HG03457 (cell line): Measurements from ENCODE around the gene DNAH1.
A peak's percentile ranks its signal among the peaks of the same experiment; 100 is the strongest.

ENCODE experiments used
- ATAC-seq: cut with Tn5 transposase; IDR thresholded peaks from one replicate; pipeline ENCODE4 v1.9.1; 2021; ENCODE audit warnings: moderate number of reproducible peaks; ENCODE audit not compliant: unreplicated experiment

Gene DNAH1

DNA sequence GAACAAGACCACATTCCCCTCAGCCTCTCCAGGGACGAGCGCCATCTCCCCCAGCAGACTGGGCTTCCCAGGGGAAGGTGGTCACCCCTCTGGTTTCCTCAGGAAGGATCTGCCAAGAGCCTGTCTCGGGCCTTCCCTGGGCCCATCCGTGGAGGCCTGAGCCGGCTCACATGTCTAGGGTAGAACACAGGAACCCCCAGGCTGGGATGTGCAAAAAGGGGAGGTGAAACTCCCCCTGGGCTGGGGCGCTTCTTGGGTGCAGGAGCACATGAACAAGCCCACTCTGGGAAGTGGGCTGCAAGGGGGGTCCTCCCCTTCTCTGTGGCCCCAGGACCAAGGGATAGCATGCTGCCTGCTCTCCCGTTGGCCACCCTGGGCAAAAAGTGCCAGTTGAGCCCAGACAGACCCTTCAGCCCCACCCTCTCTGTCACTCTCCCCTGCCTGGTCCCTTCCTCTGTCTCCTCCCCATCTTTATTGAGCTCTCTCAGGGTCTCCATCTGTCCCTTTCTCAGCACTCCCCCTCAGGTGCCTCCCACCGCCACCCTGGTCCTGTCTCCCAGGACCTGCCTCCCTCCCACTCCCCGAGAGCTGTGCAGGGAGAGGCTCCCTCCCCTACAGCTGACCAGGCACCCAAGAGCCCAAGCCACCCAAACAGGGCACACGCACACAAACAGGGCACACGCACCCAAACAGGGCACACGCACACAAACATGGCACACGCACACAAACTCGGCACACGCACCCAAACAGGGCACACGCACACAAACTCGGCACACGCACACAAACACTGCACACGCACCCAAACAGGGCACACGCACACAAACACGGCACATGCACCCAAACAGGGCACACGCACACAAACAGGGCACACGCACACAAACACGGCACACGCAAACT, 127.9 kb downstream of the DNAH1 start:
- no peak for ATAC-seq

DNA sequence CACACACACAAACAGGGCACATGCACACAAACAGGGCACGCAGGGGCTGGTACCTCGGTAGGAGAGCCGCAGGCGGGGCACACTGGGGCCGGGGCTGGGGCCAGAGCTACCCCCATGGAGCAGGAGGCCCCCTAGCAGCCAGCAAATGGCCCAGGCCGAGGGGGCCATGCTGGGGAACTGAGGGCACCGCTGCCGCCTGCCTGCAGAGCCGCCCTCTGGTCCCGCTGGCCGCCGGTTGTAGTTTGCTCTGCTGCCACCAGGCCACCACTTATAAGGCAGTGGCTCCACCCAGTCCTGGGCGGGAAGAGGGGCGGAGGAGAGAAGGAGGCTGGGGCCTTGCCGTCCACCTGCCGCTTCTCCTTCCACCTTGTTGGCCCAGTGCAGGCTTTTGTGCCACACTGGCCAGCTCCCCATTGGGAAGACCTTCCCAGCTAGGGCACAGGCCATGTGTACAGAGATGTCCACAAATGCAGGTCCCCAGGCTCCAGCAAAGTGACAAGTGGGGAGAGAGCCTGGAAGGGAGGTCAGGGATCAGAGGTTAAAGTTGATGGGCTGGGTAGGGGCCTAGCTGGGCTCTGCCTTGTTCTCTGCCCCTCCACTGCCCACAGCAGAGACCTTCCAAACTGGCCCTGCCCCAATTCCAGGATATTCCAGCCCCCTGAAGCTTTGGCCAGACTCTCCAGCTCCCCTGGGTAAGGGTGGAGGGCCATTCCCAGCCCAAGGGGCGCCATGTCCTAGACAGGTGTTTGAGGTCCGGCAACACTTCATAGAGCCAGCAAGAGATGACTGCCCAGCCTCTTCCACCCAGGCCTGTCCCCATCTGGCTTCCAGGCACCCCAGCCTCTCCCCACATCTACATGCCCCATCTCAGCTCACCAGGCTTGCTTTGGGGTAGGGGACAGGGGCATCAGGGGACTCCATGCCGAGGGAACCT, 129.0 kb downstream of the DNAH1 start, which contains the start of gene SEMA3G:
Gene SEMA3G (minus strand): TSS at position 244 of the 934 bp plus-strand sequence. CDS start 76 bp downstream, at position 168.
- ATAC-seq = peak; percentile 62

GRCh38 chr3:52446042-52446441, 129.9 kb downstream of the DNAH1 start:
- ATAC-seq = no peak

- no peak for ATAC-seq
Observed at GRCh38 chr3:52446631-52447511, 130.8 kb downstream of the DNAH1 start.

- no peak for ATAC-seq
Observed at GRCh38 chr3:52447512-52448355, 131.6 kb downstream of the DNAH1 start.
